ENCODE results near the gene MANBA.

DNA sequence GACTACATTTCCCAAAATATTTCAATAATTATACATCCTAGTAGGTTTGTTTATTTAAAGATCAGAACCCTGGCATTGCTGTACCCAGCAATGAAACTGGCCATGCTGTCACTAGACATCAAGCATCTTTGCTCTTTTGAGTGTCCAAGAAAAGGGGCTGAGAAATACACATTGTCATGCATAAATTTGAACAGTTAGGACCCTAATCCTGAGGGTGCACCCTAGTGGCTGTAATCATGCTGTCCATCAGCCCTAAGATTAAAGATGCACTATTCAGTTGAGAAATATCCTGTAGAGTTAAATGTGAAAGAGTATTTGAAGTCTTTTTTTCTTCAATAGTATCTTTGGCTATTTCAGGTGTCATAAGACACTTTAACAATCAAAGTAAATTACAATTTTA is 150.8 kb downstream of the MANBA start:
- TF ChIP-seq, protein P1, sequence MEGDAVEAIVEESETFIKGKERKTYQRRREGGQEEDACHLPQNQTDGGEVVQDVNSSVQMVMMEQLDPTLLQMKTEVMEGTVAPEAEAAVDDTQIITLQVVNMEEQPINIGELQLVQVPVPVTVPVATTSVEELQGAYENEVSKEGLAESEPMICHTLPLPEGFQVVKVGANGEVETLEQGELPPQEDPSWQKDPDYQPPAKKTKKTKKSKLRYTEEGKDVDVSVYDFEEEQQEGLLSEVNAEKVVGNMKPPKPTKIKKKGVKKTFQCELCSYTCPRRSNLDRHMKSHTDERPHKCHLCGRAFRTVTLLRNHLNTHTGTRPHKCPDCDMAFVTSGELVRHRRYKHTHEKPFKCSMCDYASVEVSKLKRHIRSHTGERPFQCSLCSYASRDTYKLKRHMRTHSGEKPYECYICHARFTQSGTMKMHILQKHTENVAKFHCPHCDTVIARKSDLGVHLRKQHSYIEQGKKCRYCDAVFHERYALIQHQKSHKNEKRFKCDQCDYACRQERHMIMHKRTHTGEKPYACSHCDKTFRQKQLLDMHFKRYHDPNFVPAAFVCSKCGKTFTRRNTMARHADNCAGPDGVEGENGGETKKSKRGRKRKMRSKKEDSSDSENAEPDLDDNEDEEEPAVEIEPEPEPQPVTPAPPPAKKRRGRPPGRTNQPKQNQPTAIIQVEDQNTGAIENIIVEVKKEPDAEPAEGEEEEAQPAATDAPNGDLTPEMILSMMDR (IDR thresholded peaks at IDR 0.05): peak; percentile 9 to 35 (median 23)
- TF ChIP-seq POLR2A (IDR thresholded peaks at IDR 0.05): no peak
